Loucy (cell line): Measurements from ENCODE around the gene SHROOM4.

ENCODE experiments used
- H2AFZ ChIP-seq: fragments of 200-600 bp; sonication (generic); 2 replicates; pipeline ENCODE4 v1.6.0; 2016; ENCODE audit warnings: antibody characterized with exemption, mild to moderate bottlenecking, low read length, moderate library complexity
- H3F3A ChIP-seq: fragments of 200-600 bp; 2 replicates; pipeline ENCODE4 v1.6.0; 2016; ENCODE audit warnings: antibody characterized with exemption, low read depth, mild to moderate bottlenecking
- H3K27me3 ChIP-seq: fragments of 200-600 bp; sonication (generic); 2 replicates; pipeline ENCODE4 v1.6.1; 2014; ENCODE audit warnings: low read length, mild to moderate bottlenecking; ENCODE audit not compliant: insufficient read depth, poor library complexity, severe bottlenecking
- H3K36me3 ChIP-seq: fragments of 200-600 bp; sonication (generic); 2 replicates; pipeline ENCODE4 v1.6.1; 2016; ENCODE audit warnings: low read length; ENCODE audit not compliant: insufficient read depth
- H3K4me1 ChIP-seq: fragments of 200-600 bp; sonication (generic); 2 replicates; pipeline ENCODE4 v1.5.1; 2014; ENCODE audit warnings: low read length, mild to moderate bottlenecking; ENCODE audit not compliant: insufficient read depth, poor library complexity, severe bottlenecking
- H3K4me2 ChIP-seq: fragments of 200-600 bp; sonication (generic); 2 replicates; pipeline ENCODE4 v1.6.0; 2014; ENCODE audit warnings: antibody characterized with exemption, low read length, low read depth, mild to moderate bottlenecking; ENCODE audit not compliant: poor library complexity, severe bottlenecking
- H3K4me3 ChIP-seq: fragments of 200-600 bp; sonication (generic); 2 replicates; pipeline ENCODE4 v1.5.1; 2014; ENCODE audit warnings: low read length, mild to moderate bottlenecking, mixed read lengths; ENCODE audit not compliant: poor library complexity, severe bottlenecking
- H3K79me2 ChIP-seq: fragments of 200-600 bp; sonication (generic); 2 replicates; pipeline ENCODE4 v1.6.1; 2014; ENCODE audit warnings: low read length; ENCODE audit not compliant: insufficient read depth
- H3K9ac ChIP-seq: fragments of 200-600 bp; sonication (generic); 2 replicates; pipeline ENCODE4 v1.6.0; 2014; ENCODE audit warnings: mild to moderate bottlenecking, low read depth, low read length, moderate library complexity; ENCODE audit not compliant: poor library complexity, severe bottlenecking
- H3K9me2 ChIP-seq: fragments of 200-600 bp; sonication (generic); replicated peaks from 2 replicates; pipeline ENCODE4 v1.6.1; 2016; ENCODE audit warnings: low read depth, low read length, mixed read lengths
- H3K9me3 ChIP-seq: fragments of 200-600 bp; sonication (generic); 2 replicates; pipeline ENCODE4 v1.6.1; 2014; ENCODE audit warnings: mild to moderate bottlenecking, antibody characterized with exemption, low read length, low read depth; ENCODE audit not compliant: insufficient read depth
- H4K20me1 ChIP-seq: fragments of 200-600 bp; sonication (generic); 2 replicates; pipeline ENCODE4 v1.6.0; 2014; ENCODE audit warnings: antibody characterized with exemption, low read length, mild to moderate bottlenecking; ENCODE audit not compliant: insufficient read depth, poor library complexity, severe bottlenecking
- EZH2phosphoT487 ChIP-seq: fragments of 200-600 bp; IDR thresholded peaks from 2 replicates; pipeline ENCODE4 v1.6.1; 2018; ENCODE audit warnings: antibody characterized with exemption, mild to moderate bottlenecking, moderate library complexity, borderline replicate concordance
- TF ChIP-seq, protein P1 (sequence below): fragments of 200-600 bp; sonication (generic); conservative IDR thresholded peaks from 2 replicates; pipeline ENCODE4 v1.5.1; 2014; ENCODE audit warnings: mild to moderate bottlenecking, antibody characterized with exemption, low read length

The SHROOM4 gene

DNA sequence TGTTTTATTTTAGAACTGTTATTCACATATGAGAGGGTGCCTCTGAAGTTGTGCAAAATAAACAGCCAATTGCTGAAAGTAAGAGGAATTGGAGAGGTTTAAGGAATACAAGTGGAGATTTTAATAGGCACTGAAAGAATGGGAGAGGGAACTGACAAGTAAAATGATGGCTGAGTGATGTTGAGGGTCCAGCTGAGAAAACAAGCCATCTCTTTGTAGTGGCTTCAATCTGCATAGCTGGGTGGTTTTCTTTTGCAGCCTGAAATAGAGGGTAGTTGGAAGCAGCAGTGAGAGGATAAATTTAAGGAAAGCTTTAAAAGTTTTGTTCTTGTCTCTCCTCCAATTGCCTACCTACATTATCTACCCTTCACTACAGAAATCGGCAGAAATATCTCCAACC is 236.7 kb downstream of the SHROOM4 start:
- no peaks in the 10 kb centered on the region for H3K79me2 ChIP-seq
- H3K4me1 ChIP-seq = no peaks in the 10 kb centered on the region
- H3K9me3 ChIP-seq = no peaks in the 10 kb centered on the region
- H3K27me3 ChIP-seq = no peaks in the 10 kb centered on the region
- no peaks in the 10 kb centered on the region for H3K36me3 ChIP-seq
- no peaks in the 10 kb centered on the region for H3F3A ChIP-seq
- H2AFZ ChIP-seq = no peak overlapping the region
- H3K4me3 ChIP-seq = no peak overlapping the region
- H3K9ac ChIP-seq = no peak overlapping the region
- no peaks in the 10 kb centered on the region for H4K20me1 ChIP-seq
- TF ChIP-seq, protein P1, sequence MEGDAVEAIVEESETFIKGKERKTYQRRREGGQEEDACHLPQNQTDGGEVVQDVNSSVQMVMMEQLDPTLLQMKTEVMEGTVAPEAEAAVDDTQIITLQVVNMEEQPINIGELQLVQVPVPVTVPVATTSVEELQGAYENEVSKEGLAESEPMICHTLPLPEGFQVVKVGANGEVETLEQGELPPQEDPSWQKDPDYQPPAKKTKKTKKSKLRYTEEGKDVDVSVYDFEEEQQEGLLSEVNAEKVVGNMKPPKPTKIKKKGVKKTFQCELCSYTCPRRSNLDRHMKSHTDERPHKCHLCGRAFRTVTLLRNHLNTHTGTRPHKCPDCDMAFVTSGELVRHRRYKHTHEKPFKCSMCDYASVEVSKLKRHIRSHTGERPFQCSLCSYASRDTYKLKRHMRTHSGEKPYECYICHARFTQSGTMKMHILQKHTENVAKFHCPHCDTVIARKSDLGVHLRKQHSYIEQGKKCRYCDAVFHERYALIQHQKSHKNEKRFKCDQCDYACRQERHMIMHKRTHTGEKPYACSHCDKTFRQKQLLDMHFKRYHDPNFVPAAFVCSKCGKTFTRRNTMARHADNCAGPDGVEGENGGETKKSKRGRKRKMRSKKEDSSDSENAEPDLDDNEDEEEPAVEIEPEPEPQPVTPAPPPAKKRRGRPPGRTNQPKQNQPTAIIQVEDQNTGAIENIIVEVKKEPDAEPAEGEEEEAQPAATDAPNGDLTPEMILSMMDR = no peak
- TF ChIP-seq EZH2phosphoT487 = no peak
- no peak overlapping the region for H3K4me2 ChIP-seq
- H3K9me2 ChIP-seq = no peaks in the 10 kb centered on the region

DNA sequence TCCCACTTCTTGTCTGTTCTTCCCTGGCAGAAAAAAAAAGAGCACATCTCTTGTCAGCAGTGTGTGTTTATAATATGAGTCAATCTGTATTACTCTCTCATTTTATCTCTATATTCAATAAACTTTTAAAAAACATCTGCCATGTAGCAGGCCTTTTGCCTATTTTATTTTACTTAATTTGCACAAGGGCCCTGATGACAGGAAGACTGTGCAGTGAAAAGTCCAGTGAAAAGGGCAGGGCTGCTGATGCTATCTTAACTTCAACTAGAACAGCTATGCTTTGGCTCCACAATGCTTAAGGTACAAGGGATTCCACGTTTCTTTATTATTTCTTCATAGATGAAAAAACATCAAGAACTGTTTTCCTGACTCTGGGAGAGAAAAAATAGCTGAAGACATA is 246.4 kb downstream of the SHROOM4 start:
- Histone ChIP-seq H3K9me2 (no peaks in the 10 kb centered on the region), H3K79me2 (no peaks in the 10 kb centered on the region), H3K4me2 (no peak overlapping the region), H3K4me3 (no peak overlapping the region), H4K20me1 (no peaks in the 10 kb centered on the region), H3K36me3 (no peaks in the 10 kb centered on the region), H3K27me3 (no peaks in the 10 kb centered on the region), H3K9ac (no peak overlapping the region), H3K9me3 (no peaks in the 10 kb centered on the region), H3K4me1 (no peaks in the 10 kb centered on the region), H2AFZ (no peak overlapping the region), H3F3A (no peaks in the 10 kb centered on the region)
- TF ChIP-seq, protein P1 = no peak
- TF ChIP-seq EZH2phosphoT487 = no peak

DNA sequence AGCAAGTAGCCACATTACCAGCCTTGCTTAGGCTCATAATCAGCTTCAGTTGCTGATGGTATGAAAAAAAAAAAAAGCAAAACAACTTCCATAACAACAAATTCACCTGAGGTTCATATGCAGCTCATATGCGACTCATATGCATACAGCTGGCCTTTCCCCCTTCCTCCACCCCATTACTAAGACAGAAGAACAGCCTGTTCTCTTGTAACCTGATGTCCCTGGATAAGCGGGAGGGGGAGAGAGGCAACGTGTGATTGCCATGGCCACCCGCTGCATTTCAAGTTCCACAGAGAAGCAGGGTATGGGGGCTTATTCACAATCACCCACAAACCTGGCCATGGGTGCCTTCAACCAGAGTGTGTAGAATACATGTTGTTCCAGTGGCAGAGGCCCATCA is 248.3 kb downstream of the SHROOM4 start:
- no peak overlapping the region for H3K4me2 ChIP-seq
- no peaks in the 10 kb centered on the region for H3K9me2 ChIP-seq
- H2AFZ ChIP-seq = no peak overlapping the region
- no peaks in the 10 kb centered on the region for H3K79me2 ChIP-seq
- no peak overlapping the region for H3K9ac ChIP-seq
- TF ChIP-seq EZH2phosphoT487 = no peak
- H3K9me3 ChIP-seq = no peaks in the 10 kb centered on the region
- no peaks in the 10 kb centered on the region for H3K4me1 ChIP-seq
- no peaks in the 10 kb centered on the region for H3K36me3 ChIP-seq
- no peaks in the 10 kb centered on the region for H3K27me3 ChIP-seq
- no peaks in the 10 kb centered on the region for H3F3A ChIP-seq
- H3K4me3 ChIP-seq = no peak overlapping the region
- H4K20me1 ChIP-seq = no peaks in the 10 kb centered on the region
